T-helper 2 cell treated with Interferon-gamma antibody and Interleukin-4, amounts not matched to agents 100 ng/mL and 5 ng/mL, for 36 hours (primary cell): ENCODE measurements around the gene CYP2S1. TPM values are rescaled to one million over a fixed set of nuclear protein-coding genes. Genes with fewer than 3 reads are reported as not detected.
"Not testable (repeated sequence)": the region's sequence is repeated elsewhere in the genome, so short reads cannot be mapped to it uniquely, and the experiment has no call there.

Source experiments
- intact Hi-C: fragments of 100-400 bp; cut with micrococcal nuclease; formaldehyde crosslinking; loops from one replicate; pipeline ENCODE4 v1.15.1; 2023
- total RNA-seq: library from RNA; stranded (reverse); gene quantifications from 2 replicates; pipeline ENCODE4 v1.2.3, GENCODE V29; 2022

The CYP2S1 gene
- total RNA-seq, 1 donor from 2014 or later = 0.23 TPM

DNA sequence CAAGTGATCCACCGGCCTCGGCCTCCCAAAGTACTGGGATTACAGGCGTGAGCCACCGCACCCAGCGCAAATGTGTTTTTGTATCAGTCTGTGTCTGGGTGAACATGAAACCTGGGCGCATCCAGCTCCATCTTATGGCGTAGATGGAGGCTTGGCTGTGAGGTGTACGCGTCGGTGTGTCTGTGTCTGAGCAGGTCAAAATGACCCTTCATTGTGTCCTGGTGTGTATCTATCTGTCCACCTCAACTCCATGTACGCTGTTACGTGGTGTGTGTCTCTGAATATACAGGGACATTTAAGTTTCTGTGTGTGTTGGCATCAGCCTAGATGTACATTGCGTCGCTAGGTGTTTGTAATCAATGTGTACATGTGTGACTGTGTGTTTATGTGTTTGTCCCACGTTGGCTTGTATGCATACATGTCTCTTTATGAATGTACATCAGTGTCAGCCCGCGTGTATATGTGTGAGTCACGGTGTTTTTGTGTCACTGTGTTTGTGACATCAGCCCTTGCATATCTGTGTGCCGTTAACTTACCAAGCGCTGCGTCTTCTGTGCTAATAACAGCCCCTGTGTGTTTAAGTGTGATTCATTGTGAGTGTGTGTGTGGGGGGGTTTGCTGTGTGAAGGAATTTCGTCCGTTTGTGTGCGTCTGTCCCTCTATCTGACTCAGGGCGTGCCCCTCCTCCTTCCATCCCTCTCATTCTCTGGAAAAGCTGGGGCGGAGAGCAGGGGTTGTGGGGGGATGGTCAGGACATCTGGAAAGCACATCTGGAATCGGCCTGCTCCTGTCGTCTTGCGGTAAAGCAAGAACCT is 32.4 kb downstream of the CYP2S1 start:
- intact Hi-C loops = no loop called here

DNA sequence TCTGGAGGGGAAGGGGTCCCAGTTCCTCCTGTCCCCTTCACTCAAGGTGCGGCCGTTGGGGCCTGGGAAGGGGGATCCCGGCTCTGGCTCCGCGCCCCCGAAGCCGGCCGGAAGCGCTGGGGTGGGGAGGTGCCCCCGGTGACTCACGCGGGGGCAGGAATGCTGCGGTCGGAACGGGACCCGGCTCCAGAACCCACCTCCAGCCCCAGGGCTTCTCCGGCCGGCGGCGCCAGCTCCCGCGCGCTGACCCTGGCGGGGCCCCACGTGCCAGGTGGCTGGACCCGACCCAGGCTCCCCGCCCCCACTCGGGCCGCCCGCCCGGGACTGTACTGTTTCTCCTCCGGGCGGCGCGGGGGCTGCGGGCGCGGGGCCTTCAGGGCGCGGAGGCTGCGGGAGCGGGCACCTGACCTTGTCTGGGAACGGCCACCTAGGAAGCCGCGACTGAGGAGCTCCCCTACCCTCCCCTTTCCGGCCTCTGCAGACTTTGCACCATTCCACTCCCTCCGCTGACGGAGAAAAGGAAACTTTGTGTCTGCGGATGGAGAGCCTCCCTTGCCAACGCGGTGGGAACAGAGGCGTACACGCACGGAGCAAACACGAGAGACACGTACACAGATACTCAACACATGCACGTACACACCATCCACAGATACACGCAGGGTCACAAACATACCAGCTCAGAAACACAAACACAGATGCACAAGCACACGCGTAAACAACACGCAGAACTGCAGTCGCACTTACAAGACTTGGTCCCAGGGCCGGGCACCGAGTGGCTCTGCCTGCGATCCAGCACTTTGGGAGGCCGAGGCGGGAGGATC is 33.2 kb downstream of the CYP2S1 start:
- intact Hi-C loops = no loop called here

DNA sequence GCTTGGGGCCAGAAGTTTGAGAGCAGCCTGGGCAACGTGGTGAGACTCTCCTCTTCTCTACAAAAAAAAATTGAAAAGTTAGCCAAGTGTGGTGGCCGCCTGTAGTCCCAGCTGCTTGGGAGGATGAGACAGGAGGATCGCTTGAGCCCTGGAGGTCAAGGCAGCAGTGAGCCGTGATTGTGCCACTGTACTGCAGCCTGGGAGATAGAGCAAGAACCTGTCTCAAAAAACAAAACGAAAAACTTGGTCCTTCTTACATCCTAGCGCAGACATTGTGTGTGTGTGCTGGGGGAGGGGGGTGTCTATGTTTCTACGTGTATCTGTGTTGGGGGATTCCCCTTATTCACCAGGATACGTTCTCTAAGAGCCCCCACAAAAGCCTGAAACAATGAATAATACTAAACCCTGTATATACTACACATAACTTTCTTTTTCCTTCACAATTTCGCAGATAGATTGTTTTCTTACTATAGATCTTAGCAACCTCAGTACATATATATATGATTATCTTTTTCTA is 33.9 kb downstream of the CYP2S1 start:
- intact Hi-C loops = no loop called here

DNA sequence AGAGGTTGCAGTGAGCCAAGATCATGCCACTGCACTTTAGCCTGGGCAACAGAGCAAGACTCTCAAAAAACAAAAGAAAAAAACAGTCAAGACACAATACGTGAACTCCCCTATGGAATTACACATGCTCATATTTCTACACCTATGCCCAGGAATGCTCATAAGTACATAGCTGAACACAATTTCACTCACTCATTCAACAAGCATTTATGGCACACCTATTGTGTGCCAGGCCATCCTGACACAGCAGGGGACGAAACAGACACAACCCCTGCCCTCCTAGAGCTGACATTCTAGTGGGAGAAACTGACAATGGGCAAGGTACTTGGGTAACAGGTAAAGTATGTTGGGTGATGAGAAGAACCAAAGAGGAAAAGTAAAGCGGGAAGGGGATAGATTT is 35.5 kb downstream of the CYP2S1 start:
- intact Hi-C loops = no loop called here

DNA sequence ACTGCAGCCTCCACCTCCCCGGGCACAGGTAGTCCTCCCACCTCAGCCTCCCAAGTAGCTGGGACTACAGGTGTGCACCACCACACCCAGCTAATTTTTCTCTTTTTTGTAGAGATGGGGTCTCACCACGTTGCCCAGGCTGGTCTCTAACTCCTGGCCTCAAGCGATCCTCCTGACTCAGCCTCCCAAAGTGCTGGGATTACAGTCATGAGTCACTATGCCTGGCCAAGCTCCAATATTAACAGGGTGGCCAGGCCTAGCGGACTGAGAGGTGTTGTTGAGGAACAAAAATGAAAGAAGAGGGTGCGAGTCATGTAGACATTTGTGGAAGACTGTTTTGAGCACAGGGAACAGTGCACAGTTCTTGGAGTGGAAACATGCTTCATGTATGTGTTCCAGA is 36.3 kb downstream of the CYP2S1 start:
- intact Hi-C loops = not testable (repeated sequence)

DNA sequence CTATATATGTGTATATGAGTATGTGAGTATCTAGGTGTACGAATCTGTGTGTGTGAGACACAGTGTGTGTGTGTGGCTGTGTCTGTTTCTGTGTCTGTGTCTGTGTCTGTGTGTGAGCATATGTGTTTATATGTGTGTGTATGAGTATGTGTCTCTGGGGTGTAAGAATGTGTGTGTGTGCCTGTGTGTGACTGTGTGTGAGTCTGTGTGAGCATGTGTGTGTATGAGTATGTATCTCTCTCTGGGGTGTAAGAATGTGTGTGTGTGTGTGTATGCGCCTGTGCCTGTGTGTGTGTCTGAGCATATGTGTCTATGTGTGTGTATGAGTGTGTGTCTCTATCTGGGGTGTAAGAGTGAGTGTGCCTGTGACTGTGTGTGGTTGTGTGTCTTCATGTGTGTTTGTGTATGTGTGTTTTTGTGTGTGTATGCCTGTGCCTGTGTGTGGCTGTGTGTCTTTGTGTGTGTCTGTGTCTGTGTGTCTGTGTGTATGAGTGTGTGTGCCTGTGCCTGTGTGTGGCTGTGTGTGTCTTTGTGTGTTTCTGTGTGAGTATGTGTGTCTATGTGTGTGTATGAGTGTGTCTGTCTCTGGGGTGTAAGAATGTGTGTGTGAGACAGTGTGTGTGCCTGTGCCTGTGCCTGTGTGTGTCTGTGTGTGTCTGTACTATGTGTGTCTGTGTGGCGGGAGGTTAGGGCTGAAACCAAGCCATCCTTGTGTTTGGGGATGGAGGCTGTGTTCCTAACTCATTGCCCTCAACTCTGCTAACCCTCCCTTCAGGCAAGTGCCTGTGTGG is 37.2 kb downstream of the CYP2S1 start:
- intact Hi-C loops = no loop called here

DNA sequence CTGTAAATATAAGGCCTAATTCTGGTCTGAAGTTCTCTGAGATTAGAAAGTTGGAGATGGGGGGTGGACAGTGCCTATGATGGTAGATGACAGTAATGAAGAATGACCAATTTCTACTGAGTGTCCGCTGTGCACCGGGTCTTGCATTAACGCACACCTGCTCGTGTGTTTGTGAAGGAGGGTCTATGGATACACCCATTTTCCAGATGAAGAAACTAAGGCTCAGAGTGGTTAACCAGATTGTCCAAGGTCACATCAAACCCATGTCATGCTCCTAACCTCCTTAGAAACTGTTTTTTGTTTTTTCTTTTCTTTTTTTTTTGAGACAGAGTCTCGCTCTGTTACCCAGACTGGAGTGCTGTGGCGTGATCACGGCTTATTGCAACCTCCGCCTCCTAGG is 39.7 kb downstream of the CYP2S1 start:
- intact Hi-C loops = no loop called here

DNA sequence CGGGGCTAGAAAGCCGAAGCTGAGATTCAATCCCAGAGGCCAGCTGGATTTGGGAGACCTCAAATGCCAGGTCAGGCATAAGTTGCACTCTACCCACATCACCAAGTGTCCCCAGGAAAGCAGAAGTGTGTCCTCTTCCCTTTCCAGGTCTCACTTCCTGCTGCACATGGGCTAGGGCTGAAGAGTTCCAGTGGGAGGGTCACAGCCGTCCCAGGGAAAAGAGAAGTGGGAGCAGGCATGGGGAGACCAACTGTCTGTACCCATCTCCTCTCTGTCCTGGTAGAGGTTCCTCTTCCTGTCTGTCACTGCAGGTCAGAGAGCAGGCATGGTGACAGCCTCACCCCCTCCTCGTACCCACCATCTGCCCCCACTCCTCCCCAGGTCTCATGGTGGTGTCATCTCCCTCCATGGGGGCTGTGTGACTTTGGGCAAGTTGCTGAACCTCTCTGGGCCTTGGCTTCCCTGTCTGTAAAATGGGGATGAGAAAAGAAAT is 40.8 kb downstream of the CYP2S1 start:
- intact Hi-C loops = no loop called here

DNA sequence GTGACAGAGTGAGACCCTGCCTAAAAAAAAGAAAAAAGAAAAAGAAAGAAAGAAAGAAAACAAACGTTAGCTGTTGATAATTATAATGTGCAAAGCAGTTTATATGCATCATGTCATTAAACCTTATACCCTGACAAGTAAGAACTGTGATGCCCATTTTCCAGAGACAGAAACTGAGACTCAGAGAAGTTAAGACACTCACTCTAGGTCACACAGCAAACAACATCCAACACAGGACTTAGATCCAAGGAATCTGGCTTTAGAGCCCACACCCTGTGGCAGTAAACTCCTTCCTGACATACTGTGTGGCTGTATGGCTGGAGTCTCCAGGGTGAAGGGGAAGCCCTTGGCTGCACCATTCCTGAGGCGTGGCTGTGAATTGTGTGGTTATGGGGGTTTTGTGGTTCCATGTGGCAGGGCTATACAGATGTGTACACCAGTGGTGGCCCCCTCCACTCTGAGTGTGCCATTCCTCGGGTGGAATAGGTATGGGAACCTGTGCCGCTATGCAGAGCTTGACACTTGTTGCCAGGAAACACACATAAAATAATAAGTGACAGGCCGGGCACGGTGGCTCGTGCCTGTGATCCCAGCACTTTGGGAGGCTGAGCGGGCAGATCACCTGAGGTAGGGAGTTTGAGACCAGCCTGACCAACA is 41.6 kb downstream of the CYP2S1 start:
- intact Hi-C loops = no loop called here

DNA sequence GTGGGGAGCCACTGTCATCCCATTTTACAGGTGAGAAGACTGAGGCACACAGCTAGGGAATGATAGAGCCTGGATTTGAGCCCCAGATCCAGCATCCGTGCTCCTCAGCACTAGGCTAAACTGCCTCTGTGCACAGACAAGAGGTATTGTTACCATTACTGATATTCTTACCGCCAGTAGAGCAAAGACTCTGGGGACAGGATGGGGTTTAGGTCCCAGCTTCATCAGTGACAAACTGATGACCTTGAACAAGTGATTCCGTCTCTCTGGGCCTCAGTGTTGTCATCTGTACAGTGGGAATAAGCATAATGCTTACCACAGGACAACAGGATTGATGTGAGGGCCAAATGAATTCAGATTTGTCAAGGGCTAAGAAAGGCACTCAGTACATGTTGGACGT is 42.5 kb downstream of the CYP2S1 start:
- intact Hi-C loops = no loop called here

DNA sequence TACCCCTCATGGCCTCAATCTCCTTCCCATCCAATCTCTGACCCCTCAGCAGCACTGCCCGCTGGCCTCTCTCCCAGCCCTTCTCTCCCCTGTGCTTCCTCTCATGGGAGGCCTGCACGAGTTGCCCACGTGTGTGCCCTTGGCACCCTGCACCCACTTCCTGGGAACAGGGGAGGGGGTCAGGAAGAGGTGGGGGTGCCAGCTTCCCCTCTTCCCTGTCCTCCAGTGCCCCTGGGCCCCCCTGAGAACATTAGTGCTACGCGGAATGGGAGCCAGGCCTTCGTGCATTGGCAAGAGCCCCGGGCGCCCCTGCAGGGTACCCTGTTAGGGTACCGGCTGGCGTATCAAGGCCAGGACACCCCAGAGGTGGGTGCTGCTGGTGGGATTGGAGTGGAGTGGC is 45.2 kb downstream of the CYP2S1 start:
- intact Hi-C loops = no loop called here

DNA sequence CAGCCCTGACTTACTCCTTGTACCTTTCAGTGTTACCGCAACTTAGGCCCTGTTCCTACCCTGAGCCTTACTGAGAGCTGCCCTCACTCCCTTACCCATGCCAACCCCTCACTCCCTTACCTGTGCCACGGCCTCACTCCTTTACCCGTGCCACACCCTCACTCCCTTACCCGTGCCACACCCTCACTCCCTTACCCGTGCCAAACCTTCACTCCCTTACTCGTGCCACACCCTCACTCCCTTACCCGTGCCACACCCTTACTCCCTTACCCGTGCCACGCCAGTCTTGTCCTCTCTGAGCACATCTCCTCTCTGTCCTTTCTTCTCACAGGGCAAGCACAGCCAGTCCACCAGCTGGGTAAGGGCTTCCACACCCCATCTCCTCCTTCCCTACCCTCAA is 46.3 kb downstream of the CYP2S1 start:
- intact Hi-C loops = no loop called here

DNA sequence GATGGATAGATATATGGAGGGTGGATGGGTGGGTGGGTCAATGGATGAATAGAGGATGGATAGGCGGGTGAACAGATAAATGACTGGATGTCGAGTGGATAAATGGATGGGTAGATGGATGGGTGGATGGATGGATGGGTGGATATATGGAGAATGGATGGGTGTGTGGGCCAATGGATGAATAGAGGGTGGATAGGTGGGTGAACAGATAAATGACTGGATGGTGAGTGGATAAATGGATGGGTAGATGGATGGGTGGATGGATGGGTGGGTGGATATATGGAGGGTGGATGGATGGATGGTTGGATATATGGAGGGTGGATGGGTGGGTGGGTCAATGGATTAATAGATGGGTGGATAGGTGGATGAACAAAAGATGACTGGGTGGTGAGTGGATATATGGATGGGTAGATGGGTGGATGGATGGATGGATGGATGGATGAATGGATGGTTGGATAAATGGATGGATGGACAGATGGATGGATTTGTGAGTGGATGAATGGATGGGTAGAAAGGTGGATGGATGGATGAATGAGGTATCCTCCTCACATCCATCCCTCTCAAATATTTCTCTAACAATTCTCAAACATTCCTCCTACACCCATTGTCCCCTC is 47.0 kb downstream of the CYP2S1 start:
- intact Hi-C loops = no loop called here

DNA sequence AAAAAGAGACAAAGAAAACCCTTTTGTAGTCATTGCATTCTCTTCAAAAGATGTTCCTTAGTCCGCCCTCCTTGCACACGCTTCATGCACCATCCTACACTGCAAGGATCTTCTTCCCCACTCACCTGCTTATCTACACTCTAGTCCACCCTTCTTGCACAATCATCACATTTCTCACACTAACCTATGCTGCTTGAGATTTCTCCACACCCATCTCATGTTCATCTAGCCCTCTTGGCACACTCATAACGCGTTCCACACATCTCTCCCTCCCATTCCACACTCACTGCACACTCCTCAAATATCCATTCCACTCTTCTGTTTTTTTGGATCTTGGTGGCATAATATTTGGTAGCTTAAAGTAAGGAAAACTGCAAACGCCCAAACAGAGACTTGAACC is 48.8 kb downstream of the CYP2S1 start:
- intact Hi-C loops = no loop called here

DNA sequence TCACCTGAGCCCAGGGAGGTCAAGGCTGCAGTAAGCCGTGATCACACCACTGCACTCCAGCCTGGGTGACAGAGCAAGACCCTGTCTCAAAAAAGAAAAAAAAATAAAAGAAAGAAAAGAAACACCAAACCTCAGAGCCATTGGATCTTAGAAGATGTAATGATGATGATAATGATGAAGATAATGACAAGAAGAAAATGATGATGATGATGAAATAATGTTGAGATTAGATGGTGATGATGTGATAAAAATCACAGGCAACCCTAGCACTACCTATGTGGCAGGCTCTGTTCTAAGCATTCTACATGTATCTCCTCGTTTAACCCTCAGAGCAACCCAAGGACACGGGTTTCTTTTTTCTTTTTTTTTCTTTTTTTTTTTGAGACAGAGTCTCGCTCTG is 51.1 kb downstream of the CYP2S1 start:
- intact Hi-C loops = no loop called here

DNA sequence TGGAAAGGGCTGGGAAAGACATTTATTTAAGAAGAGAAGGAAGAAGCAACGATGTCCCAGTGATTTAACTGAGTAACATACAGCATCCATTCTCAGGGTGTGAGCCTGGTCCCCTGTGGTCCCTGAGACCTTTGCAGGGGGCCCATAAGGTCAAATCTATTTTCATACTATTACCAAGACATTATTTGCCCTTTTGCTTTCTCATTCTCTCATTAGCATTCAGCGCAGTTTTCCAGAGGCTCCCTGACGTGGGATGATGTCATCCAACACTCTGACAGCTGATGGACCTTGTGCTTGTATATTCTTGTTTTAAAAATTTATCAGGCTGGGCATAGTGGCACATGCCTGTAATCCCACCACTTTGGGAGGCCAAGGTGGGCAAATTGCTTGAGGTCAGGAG is 52.8 kb downstream of the CYP2S1 start:
- intact Hi-C loops = no loop called here

DNA sequence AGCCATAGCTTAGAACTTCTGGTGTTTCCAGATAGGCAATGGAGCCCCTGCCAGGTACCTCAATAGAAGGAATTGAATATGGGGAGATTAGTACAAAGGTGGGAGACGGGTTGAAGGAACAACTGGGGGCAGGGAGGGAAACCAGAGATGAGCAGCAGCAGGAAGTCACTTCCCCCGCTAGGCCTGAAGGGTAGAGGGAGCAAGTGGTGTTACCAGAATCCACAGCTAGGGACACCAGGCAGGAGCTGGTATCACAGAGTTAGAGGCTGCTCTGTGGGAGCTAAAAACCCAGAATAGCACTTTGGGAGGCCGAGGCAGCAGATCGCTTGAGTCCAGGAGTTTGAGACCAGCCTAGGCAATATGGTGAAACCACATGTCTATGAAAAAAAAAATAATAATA is 55.9 kb downstream of the CYP2S1 start:
- intact Hi-C loops = no loop called here

DNA sequence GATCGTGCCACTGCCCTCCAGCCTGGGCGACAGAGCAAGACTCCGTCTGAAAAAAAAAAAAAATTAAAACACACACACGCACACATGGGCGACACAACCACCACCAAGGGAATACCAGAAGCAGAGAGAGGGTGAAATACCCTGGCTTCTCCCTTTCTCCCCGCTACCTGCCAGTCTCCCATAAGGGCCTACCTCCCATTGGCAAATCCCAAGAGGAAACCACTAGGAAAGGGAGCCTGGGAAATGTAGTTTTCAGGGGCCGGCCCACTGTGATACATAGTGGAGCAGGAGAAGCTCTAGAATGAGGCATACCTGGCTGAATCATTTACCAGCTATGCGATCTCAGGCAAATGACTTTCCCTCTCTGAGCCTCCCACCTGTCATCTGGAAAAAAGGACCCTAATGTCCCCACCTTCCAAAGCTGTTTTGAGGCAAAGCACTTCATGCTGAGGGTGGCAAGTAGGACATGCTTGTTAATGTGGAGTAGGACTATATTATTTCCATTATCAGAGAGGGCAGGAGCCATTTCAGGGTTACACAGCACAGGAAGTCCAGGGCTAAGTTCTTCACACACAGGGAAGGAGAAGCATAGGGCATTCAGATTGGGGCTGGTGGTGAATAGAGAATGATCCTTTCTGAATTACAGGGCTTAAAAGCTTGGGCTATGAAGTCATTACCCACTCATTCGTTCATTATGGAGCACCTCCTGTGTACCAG is 56.8 kb downstream of the CYP2S1 start:
- intact Hi-C loops = no loop called here

DNA sequence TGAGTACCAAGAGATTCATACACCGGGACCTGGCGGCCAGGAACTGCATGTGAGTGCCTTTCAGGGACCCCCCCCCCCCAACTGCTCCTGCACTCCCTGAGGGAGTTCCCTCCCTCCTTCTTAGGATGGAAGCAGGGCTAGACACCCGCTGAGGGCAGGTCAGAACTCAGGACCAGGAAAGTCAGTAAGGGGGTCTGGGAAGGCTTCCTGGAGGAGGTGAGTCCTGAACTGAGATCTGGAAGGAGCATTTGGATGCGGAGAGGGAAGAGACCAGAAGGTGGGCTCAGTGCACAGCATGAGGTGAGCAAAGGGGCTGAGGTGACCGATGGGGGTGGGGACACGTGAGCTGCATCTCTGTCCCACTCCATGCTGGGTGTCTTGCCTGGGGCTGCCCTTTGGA is 60.6 kb downstream of the CYP2S1 start:
- intact Hi-C loops = no loop called here

DNA sequence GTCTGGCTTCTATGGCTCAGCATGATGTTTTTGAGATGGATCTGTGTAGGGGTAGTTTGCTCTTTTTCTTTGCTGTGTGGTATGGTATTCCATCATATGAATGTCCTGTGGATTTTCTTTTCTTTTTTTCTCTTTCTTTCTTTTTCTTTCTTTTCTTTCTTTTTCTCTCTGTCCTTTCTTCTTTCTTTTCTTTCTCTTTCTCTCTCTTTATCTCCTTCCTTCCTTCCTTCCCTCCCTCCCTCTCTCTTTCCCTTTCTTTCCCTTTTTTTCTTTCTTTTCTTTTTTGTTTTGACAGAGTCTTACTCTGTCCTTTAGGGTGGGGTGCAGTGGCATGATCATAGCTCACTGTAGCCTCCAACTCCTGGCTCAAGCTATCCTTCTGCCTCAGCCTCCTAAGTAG is 62.2 kb downstream of the CYP2S1 start:
- intact Hi-C loops = no loop called here
